Measurements from ENCODE around the gene TP53TG3C. TPM values are rescaled to one million over a fixed set of nuclear protein-coding genes. Genes with fewer than 3 reads are reported as not detected.
"Not testable (repeated sequence)": the region's sequence is repeated elsewhere in the genome, so short reads cannot be mapped to it uniquely, and the experiment has no call there.

The TP53TG3C gene, protein sequence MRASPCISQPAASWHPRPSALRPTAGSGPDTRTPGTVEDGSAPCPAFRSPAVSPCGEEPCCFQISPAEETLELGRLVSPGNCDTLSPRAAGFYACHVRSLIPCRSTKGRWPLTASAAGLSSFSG
- not detected for total RNA-seq
- not detected for polyA plus RNA-seq
- long read RNA-seq, donor 1: 0 reads
- long read RNA-seq, donor 2: 0 reads
- long read RNA-seq, donor 3: 0 reads
- long read RNA-seq, donor 4: 0 reads
- long read RNA-seq, donor 5: 0 reads
- long read RNA-seq, donor 6: 0 reads
- long read RNA-seq, donor 7: 0 reads
- long read RNA-seq, donor 8: 0 reads
- long read RNA-seq, donor 9: 0 reads
- long read RNA-seq, donor 10: 0 reads

DNA sequence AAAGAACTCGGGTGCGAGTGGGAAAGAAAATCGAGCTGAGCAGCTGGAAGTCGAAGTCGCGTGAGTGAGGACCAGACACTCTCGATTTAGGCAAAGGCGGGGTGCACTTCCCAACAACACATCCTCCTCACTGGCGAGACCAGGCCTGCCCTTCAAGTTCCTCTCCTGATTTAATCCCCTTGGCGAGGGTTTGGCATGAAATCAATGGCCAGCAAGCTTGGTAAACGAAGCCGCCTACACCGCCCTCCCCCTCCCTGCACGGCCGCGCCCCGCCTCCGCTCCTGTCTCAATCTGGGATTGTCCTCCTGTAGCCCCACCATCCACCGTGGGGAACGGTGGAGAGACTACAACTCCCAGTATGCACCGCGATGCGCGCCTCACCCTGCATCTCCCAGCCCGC lies at the start of gene TP53TG3C:
Gene TP53TG3C, plus strand, starts transcription at position 301 of the 400 bp plus-strand sequence. Its CDS starts 68 bp downstream, at position 369.
- H3K27ac ChIP-seq (ENCODE audit: low read depth in 1 of 2, low read length in 1 of 2); H3K9me3 ChIP-seq (ENCODE audit: control insufficient read depth in 2 of 2, insufficient read depth in 1 of 2, low read length in 1 of 2); H3K27me3 ChIP-seq (ENCODE audit: control insufficient read depth in 2 of 2, insufficient read depth in 1 of 2, low read length in 1 of 2); DNase-seq (ENCODE audit: low read depth in 6 of 9, low spot score in 9 of 9); H3K4me3 ChIP-seq (ENCODE audit: low read length in 2 of 2); H3K36me3 ChIP-seq (ENCODE audit: control insufficient read depth in 2 of 2, insufficient read depth in 2 of 2, low read length in 1 of 2); H3K4me1 ChIP-seq (ENCODE audit: control insufficient read depth in 2 of 2, insufficient read depth in 2 of 2, low read length in 2 of 2): not testable (repeated sequence)
- no CpG with 5 or more reads among the region's 25 CpGs for WGBS

Other genes starting within 250 kb of the TP53TG3C start
- gene TP53TG3E, start 110.1 kb downstream of the TP53TG3C start, total RNA-seq: not detected
- not detected for gene TP53TG3E, start 110.1 kb downstream of the TP53TG3C start, polyA plus RNA-seq
- not detected for gene TP53TG3B, start 166.6 kb downstream of the TP53TG3C start, total RNA-seq
- gene TP53TG3B, start 166.6 kb downstream of the TP53TG3C start, polyA plus RNA-seq: not detected